ENCODE results near the gene SGMS1.

The SGMS1 gene

DNA sequence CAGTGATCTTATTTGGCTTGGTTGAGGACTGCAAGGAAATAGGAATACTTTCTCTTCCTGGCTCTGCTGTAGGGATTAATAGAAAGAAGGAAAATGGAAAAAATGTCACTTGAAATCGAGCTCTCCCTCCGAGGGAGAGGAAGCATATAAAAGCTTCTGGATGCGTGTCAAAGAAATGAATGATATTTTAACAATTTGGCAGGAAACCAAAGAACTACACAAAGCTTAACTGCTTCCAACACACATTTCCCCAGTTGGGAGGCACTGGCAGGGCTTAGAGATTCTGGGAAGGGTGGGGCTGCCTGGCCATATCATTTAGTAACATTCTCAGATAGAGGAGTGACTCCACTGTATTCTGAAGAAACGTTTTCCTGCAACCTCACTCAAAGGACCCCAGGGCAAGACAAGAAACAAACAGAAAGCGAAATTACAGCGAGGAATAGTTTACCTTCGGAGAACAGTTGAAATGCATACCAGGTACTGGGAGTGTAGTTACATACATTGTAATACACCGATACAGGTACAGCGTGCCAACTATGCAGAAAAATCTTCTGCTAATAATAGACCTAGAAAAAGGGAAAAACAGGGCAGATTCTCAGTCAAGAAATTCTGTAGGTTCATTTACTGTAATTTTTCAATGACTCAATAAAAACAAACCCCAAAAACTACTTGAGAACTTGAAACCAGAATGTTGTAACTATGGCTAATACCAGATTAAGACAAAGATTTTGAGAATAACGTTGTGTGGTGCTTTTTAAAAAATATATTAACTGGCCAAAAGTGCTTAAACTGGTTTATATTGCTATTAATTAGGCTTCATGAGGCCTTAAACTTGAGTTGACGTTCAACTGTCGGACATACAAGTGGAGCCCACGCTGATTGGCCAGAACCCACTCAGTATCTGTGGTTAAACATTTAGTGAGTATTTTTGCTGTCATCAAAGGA, 296.7 kb downstream of the SGMS1 start:
- Histone ChIP-seq H4K8ac (ENCODE audit: low read length) (no peak overlapping the region), H3K36me3 (ENCODE audit: control insufficient read depth in 1 of 2, insufficient read depth in 2 of 2, low read depth in 1 of 2, low read length in 2 of 2) (no peaks in the 10 kb centered on the region), H3K27ac (ENCODE audit: low read length, poor library complexity, severe bottlenecking) (no peak overlapping the region), H3K18ac (ENCODE audit: low read depth in 1 of 2, low read length in 2 of 2) (no peak overlapping the region), H3K4ac (ENCODE audit: low read depth in 1 of 2, low read length in 2 of 2) (no peak overlapping the region), H2AK5ac (ENCODE audit: low read length, severe bottlenecking) (no peak overlapping the region), H2BK120ac (ENCODE audit: low read depth, low read length) (no peak overlapping the region), H2AFZ (ENCODE audit: low read depth, low read length) (no peak overlapping the region), H4K91ac (ENCODE audit: low read length) (no peak overlapping the region), H2BK5ac (ENCODE audit: low read depth, low read length, poor library complexity, severe bottlenecking) (no peak overlapping the region), H2BK12ac (ENCODE audit: low read length in 2 of 2) (no peak overlapping the region), H3K79me1 (replicated peaks; ENCODE audit: low read length, poor library complexity, severe bottlenecking) (peaks cover 2% of the 10 kb centered on the region), H3K23ac (ENCODE audit: low read length in 2 of 2) (no peak overlapping the region), H3K14ac (ENCODE audit: low read length in 2 of 2) (no peak overlapping the region), H3K27me3 (ENCODE audit: control insufficient read depth in 1 of 2, insufficient read depth in 1 of 2, low read length in 2 of 2) (no peaks in the 10 kb centered on the region), H3K9ac (ENCODE audit: low read length) (peak overlapping the region; percentile 87), H3K9me3 (ENCODE audit: control insufficient read depth, low read length) (no peaks in the 10 kb centered on the region), H3K4me2 (ENCODE audit: low read length, poor library complexity, severe bottlenecking) (no peak overlapping the region), H3K4me3 (ENCODE audit: insufficient read depth in 1 of 2, low read depth in 1 of 2, low read length in 2 of 2) (peak overlapping the region in 1 of 2 experiments; percentile 69), H2BK15ac (ENCODE audit: low read depth, poor library complexity, severe bottlenecking) (no peak overlapping the region), H3K4me1 (ENCODE audit: control insufficient read depth, insufficient read depth, low read depth, low read length) (peaks cover 3% of the 10 kb centered on the region)
- DNase-seq = no peak
- WGBS = 98% methylated on average over 7 of the region's 13 CpGs

DNA sequence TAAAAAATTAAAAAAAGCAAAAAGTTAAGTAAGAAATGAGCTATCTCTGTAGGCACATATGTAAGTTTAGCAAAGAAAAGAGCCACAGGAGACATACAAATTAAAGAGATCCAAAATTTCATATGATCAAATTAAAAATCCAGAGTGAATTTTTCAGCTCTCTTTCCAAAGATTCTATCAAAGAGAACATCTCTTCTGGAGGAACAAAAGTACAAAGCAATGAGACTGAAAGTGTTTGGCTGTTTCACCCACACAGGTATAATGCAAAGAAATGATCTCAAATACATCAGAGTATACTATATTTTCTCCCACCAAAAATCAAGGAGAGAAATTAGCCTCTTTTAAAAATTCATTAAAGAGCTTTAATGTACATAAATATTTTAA, 297.6 kb downstream of the SGMS1 start:
- Histone ChIP-seq H3K4me3 (ENCODE audit: insufficient read depth in 1 of 2, low read depth in 1 of 2, low read length in 2 of 2) (peak overlapping the region in 1 of 2 experiments; percentile 69), H2AFZ (ENCODE audit: low read depth, low read length) (no peak overlapping the region), H3K36me3 (ENCODE audit: control insufficient read depth in 1 of 2, insufficient read depth in 2 of 2, low read depth in 1 of 2, low read length in 2 of 2) (no peaks in the 10 kb centered on the region), H3K9ac (ENCODE audit: low read length) (peak overlapping the region; percentile 87), H2BK15ac (ENCODE audit: low read depth, poor library complexity, severe bottlenecking) (no peak overlapping the region), H2BK12ac (ENCODE audit: low read length in 2 of 2) (no peak overlapping the region), H3K14ac (ENCODE audit: low read length in 2 of 2) (no peak overlapping the region), H4K8ac (ENCODE audit: low read length) (no peak overlapping the region), H3K79me1 (replicated peaks; ENCODE audit: low read length, poor library complexity, severe bottlenecking) (peaks cover 2% of the 10 kb centered on the region), H3K18ac (ENCODE audit: low read depth in 1 of 2, low read length in 2 of 2) (no peak overlapping the region), H3K4me1 (ENCODE audit: control insufficient read depth, insufficient read depth, low read depth, low read length) (peaks cover 3% of the 10 kb centered on the region), H3K23ac (ENCODE audit: low read length in 2 of 2) (no peak overlapping the region), H2BK120ac (ENCODE audit: low read depth, low read length) (no peak overlapping the region), H4K91ac (ENCODE audit: low read length) (no peak overlapping the region), H3K4ac (ENCODE audit: low read depth in 1 of 2, low read length in 2 of 2) (no peak overlapping the region), H3K4me2 (ENCODE audit: low read length, poor library complexity, severe bottlenecking) (no peak overlapping the region), H3K9me3 (ENCODE audit: control insufficient read depth, low read length) (no peaks in the 10 kb centered on the region), H3K27ac (ENCODE audit: low read length, poor library complexity, severe bottlenecking) (no peak overlapping the region), H2AK5ac (ENCODE audit: low read length, severe bottlenecking) (no peak overlapping the region), H3K27me3 (ENCODE audit: control insufficient read depth in 1 of 2, insufficient read depth in 1 of 2, low read length in 2 of 2) (no peaks in the 10 kb centered on the region), H2BK5ac (ENCODE audit: low read depth, low read length, poor library complexity, severe bottlenecking) (no peak overlapping the region)
- no peak for DNase-seq

DNA sequence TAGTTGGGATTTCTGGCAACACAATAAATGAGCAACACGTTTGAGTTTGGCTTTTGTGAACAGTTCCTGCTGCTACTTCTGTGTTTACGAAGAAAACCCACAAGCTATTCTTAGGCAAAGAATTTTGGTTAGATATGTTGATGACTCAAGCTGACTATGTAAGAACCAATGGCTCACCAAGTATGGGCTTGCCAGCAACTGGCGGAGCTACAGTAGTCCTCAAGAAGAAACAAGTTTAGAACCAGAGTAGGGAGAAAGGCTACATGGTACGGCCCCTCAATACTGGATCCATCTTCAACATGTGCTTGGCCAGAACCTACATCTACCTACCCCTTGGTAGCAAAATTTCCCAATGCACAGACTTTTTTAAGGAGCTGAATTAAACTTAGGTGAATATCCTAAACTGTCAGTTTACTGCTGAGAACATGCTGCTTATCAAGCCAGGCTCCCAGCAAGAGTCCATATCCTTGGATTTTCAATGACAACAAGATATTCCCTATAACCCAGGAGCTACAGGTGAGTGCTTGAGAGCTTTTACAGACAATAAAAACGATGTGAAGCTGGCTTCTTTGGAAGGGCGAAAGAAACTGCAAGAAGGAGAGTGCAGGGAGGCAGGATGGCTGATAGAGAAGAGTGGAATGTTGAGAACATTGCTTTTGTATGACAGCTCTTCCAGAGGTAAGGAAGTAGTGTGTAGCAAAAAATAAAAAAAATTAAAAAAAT, 298.1 kb downstream of the SGMS1 start:
- H3K9me3 ChIP-seq (ENCODE audit: control insufficient read depth, low read length) = no peaks in the 10 kb centered on the region
- H3K27ac ChIP-seq (ENCODE audit: low read length, poor library complexity, severe bottlenecking) = peak overlapping the region; percentile 65
- no peak overlapping the region for H3K14ac ChIP-seq (ENCODE audit: low read length in 2 of 2)
- peak overlapping the region; percentile 16 for H3K4me2 ChIP-seq (ENCODE audit: low read length, poor library complexity, severe bottlenecking)
- no peak overlapping the region for H3K4ac ChIP-seq (ENCODE audit: low read depth in 1 of 2, low read length in 2 of 2)
- H2BK120ac ChIP-seq (ENCODE audit: low read depth, low read length) = no peak overlapping the region
- peak overlapping the region in 1 of 2 experiments; percentile 69 for H3K4me3 ChIP-seq (ENCODE audit: insufficient read depth in 1 of 2, low read depth in 1 of 2, low read length in 2 of 2)
- H2BK5ac ChIP-seq (ENCODE audit: low read depth, low read length, poor library complexity, severe bottlenecking) = peak overlapping the region; percentile 24
- peak overlapping the region; percentile 83 for H2AK5ac ChIP-seq (ENCODE audit: low read length, severe bottlenecking)
- peak overlapping the region in 1 of 2 experiments; percentile 34 for H3K18ac ChIP-seq (ENCODE audit: low read depth in 1 of 2, low read length in 2 of 2)
- H2AFZ ChIP-seq (ENCODE audit: low read depth, low read length) = no peak overlapping the region
- H2BK15ac ChIP-seq (ENCODE audit: low read depth, poor library complexity, severe bottlenecking) = no peak overlapping the region
- no peak overlapping the region for H3K23ac ChIP-seq (ENCODE audit: low read length in 2 of 2)
- no peak overlapping the region for H4K8ac ChIP-seq (ENCODE audit: low read length)
- H3K27me3 ChIP-seq (ENCODE audit: control insufficient read depth in 1 of 2, insufficient read depth in 1 of 2, low read length in 2 of 2) = no peaks in the 10 kb centered on the region
- H3K79me1 ChIP-seq (replicated peaks; ENCODE audit: low read length, poor library complexity, severe bottlenecking) = peaks cover 3% of the 10 kb centered on the region
- H3K9ac ChIP-seq (ENCODE audit: low read length) = peak overlapping the region; percentile 87
- DNase-seq = peak; percentile 92
- peaks cover 3% of the 10 kb centered on the region for H3K4me1 ChIP-seq (ENCODE audit: control insufficient read depth, insufficient read depth, low read depth, low read length)
- WGBS = 36% methylated on average over 6 of the region's 6 CpGs
- H2BK12ac ChIP-seq (ENCODE audit: low read length in 2 of 2) = peak overlapping the region in 1 of 2 experiments; percentile 84
- H4K91ac ChIP-seq (ENCODE audit: low read length) = no peak overlapping the region
- H3K36me3 ChIP-seq (ENCODE audit: control insufficient read depth in 1 of 2, insufficient read depth in 2 of 2, low read depth in 1 of 2, low read length in 2 of 2) = no peaks in the 10 kb centered on the region
